Right lobe of liver (tissue), 6 donors: ENCODE data around the gene AIFM2. TPM values are rescaled to one million over a fixed set of nuclear protein-coding genes. Genes with fewer than 3 reads are reported as not detected.
A peak's percentile ranks its signal among the peaks of the same experiment; 100 is the strongest.

Source experiments
- ATAC-seq, 4 donors: fragments of 200-7000 bp; cut with Tn5 transposase; one replicate each; pipeline ENCODE4 v1.9.1; 2020; ENCODE audit warnings: mild to moderate bottlenecking in 4 of 4, moderate library complexity in 4 of 4
- DNase-seq, 3 donors: peaks; one replicate each; pipeline ENCODE4 v3.0.0-alpha.2; 2020
- H3K27ac ChIP-seq, 3 donors: fragments of 200-600 bp; one replicate each; pipeline ENCODE4 v1.8.0; 2022
- H3K27me3 ChIP-seq, 2 donors: fragments of 200-600 bp; one replicate each; pipeline ENCODE4 v1.8.0; 2022
- H3K36me3 ChIP-seq, 4 donors: fragments of 200-600 bp; sonication (generic) in 1 of 4; one replicate each; pipeline versions ENCODE4 v1.5.1 to v1.8.0; 2017 to 2022; ENCODE audit warnings: control low read depth in 1 of 4
- H3K4me1 ChIP-seq, 4 donors: fragments of 200-600 bp; sonication (generic) in 1 of 4; one replicate each; pipeline versions ENCODE4 v1.5.1 to v1.8.0; 2017 to 2022; ENCODE audit warnings: control low read depth in 1 of 4
- H3K4me3 ChIP-seq, 3 donors: fragments of 200-600 bp; one replicate each; pipeline ENCODE4 v1.8.0; 2022
- H3K9me3 ChIP-seq, 4 donors: fragments of 200-600 bp; sonication (generic) in 1 of 4; one replicate each; pipeline versions ENCODE4 v1.5.1 to v1.8.0; 2017 to 2022; ENCODE audit warnings: control low read depth in 1 of 4
- POLR2A ChIP-seq: fragments of 450-650 bp; IDR thresholded peaks from one replicate; pipeline ENCODE4 v1.6.1; 2017; ENCODE audit warnings: antibody characterized with exemption, mild to moderate bottlenecking
- WGBS: methylation state at CpG from one replicate; pipeline ENCODE4 v1.1.6; 2018; ENCODE audit warnings: low coverage, low lambda C conversion rate; ENCODE audit not compliant: insufficient coverage; ENCODE audit errors: missing lambda C conversion rate; 5-methylcytosine and 5-hydroxymethylcytosine counted together
- intact Hi-C, 2 donors: fragments of 100-400 bp; cut with DNase I; formaldehyde crosslinking; loops; one replicate each; pipeline versions ENCODE4 v1.11.2 to v1.14.1; 2022
- total RNA-seq, 6 experiments: library from RNA; depleted of rRNA in 2 of 6; stranded (reverse); fragments of >200 nt in 2 of 6; fragmentation: NEBNext Ultra II Directional in 3 of 6; extraction: Animal tissue kit (Norgen Biotek cat#: 25700) in 3 of 6; gene quantifications; one replicate each; pipeline versions ENCODE4 v1.1.0 to v1.2.4, GENCODE V29; 2016 to 2023
- TF ChIP-seq, protein P1 (sequence below), 4 donors: fragments of 200-600 bp in 3 of 4; fragments of 450-650 bp in 1 of 4; IDR thresholded peaks; one replicate each; pipeline versions ENCODE4 v1.5.1 to v1.8.0; 2016 to 2022; ENCODE audit warnings: antibody characterized with exemption in 4 of 4, mild to moderate bottlenecking in 2 of 4
- donor health status: DM: no; HTN: yes; CAD: no.
- donor health status: DM: no; HTN: no; CAD: no.
- donor health status: DM: no; HTN: no; CAD: no.
- donor health status: DM: no; HTN: yes; CAD: no.
- donor health status: DM: no; HTN: yes; CAD: no.

AIFM2 gene
- total RNA-seq, 6 experiments from 2014 or later = 11.4 to 23.3 (median 18.2) TPM

DNA sequence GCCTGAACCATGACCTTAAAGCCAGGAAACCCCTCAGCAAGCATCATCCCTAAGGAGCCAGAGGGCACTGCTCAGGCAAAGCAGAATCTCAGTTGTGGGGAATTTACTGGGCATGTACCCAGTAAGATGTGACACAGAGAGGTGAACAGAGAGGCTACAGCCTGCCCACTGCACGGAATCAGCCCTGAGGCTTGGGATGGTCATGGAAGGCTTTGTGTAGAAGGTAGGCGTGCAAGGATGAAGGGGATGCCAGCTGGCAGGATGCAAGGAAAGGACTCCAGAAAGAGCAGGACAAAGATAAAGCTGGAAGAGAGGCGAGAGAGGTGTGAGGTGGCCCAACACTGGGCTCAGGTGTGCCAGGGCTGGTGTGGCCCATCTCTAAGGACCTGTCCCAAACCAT lies 2.4 kb upstream of the AIFM2 start:
- 81% methylated on average over 3 of the region's 3 CpGs for WGBS
- Histone ChIP-seq H3K4me1 (peaks cover 0 to 26% (median 0%) of the 10 kb centered on the region in 4 donors), H3K27me3 (no peaks in the 10 kb centered on the region), H3K27ac (no peak overlapping the region), H3K36me3 (peaks cover 0 to 5% (median 0%) of the 10 kb centered on the region in 4 donors), H3K4me3 (no peak overlapping the region), H3K9me3 (no peaks in the 10 kb centered on the region)
- intact Hi-C loops = no loop called here
- peak in 1 of 3 donors; percentile 17 for DNase-seq
- ATAC-seq = no peak
- TF ChIP-seq, protein P1, sequence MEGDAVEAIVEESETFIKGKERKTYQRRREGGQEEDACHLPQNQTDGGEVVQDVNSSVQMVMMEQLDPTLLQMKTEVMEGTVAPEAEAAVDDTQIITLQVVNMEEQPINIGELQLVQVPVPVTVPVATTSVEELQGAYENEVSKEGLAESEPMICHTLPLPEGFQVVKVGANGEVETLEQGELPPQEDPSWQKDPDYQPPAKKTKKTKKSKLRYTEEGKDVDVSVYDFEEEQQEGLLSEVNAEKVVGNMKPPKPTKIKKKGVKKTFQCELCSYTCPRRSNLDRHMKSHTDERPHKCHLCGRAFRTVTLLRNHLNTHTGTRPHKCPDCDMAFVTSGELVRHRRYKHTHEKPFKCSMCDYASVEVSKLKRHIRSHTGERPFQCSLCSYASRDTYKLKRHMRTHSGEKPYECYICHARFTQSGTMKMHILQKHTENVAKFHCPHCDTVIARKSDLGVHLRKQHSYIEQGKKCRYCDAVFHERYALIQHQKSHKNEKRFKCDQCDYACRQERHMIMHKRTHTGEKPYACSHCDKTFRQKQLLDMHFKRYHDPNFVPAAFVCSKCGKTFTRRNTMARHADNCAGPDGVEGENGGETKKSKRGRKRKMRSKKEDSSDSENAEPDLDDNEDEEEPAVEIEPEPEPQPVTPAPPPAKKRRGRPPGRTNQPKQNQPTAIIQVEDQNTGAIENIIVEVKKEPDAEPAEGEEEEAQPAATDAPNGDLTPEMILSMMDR (IDR thresholded peaks at IDR 0.05) = no peak
- TF ChIP-seq POLR2A = no peak

DNA sequence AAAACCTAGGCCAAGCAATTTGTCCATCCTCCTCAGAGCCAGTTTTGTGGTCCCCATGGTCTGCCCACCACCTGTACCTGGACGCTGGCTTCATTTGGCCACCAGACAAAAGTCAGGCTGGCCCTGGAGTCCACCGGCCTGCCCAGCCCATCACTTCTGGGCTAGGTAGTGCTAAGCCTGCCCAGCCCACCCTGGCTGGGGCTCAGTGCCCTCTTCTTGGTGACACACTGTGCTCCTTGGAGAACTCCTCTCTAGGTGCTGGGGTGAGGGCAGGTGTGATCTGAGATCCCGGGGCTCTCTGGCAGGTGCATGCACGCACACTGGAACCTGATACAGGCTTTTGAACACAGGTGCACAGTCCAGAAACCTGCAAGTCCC lies 1.1 kb downstream of the AIFM2 start:
- DNase-seq (no peak), ATAC-seq (peak in 2 of 4 donors; percentile 2 to 5)
- no peaks in the 10 kb centered on the region for H3K27me3 ChIP-seq
- TF ChIP-seq, protein P1 (IDR thresholded peaks at IDR 0.05) = no peak
- TF ChIP-seq POLR2A = no peak
- peak overlapping the region in 1 of 3 donors; percentile 84 for H3K27ac ChIP-seq
- no peaks in the 10 kb centered on the region for H3K9me3 ChIP-seq
- H3K4me1 ChIP-seq = peaks cover 0 to 28% (median 0%) of the 10 kb centered on the region in 4 donors
- no CpG with 5 or more reads among the region's 4 CpGs for WGBS
- H3K36me3 ChIP-seq = peaks cover 0 to 8% (median 0%) of the 10 kb centered on the region in 4 donors
- H3K4me3 ChIP-seq = peak overlapping the region; percentile 62 to 86 (median 64)
- intact Hi-C loops = no loop called here

DNA sequence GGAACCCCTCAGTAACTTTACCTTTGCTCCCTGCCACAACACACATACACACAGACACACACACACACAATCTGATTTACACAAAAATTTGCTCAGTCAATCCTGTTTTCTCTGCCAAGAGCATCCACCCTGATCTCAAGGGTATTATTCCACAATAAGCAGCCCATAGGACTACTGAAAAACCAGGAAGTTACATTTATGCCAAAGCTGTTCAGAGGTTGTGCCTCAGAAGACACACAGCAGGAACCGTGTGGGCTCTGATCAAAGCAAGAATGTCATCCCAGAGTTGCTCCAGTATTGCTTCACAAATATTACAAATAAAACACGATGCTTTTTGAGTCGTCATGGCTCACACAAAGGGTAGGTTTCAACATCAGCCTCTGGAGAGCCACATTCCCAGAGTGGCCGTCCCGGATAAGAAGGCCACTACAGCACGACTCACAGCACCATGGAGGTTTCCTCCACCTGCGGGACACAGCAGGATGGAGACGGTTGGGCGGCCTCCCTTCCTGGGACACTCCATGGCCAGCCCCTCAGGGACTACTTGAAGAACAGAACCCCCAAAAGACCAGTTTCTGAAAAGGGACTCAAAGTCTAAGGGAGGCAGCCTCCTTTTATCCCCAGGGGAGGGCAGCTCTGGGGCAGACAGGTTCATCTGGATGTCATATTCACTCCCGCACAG lies 1.6 kb downstream of the AIFM2 start:
- no peaks in the 10 kb centered on the region for H3K27me3 ChIP-seq
- peak in 3 of 4 donors; percentile 30 to 38 (median 35) for ATAC-seq
- WGBS = 47% methylated on average over 6 of the region's 10 CpGs

DNA sequence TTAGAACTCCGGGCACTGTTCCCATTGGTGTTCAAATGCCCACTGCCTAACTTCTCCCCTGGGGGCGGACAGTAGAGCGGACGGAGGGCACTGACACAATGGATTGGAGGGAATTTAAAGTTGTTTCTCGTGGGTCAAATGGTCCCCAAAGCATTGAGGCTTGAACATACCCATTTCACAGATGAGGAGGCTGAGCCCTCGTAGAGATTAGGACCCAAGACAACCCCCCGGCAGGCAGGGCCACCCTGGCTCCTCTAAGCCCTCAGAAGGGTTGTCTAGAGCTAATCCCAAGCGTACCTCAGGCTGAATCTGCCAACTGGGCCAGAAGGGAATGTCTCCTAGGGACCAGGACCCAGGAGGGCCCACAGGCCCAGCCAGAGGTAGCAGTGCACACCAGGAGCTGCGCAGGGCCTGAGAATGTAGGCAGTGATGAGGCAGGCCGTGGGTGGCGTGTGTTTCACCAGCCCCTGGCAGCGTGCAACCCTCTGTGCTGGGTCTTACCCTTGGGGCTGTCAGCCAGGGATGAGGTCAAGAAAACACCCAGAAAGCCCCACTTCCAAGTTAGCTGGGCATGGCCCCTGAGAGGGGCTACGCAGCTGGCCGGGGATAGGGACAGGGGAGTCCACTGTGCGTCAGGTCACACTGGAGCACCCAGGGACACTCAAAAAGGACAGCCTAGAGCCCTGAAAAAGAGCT lies 5.8 kb downstream of the AIFM2 start:
- H3K36me3 ChIP-seq = peaks cover 0 to 20% (median 6%) of the 10 kb centered on the region in 4 donors
- TF ChIP-seq POLR2A = no peak
- TF ChIP-seq, protein P1 (IDR thresholded peaks at IDR 0.05) = no peak
- H3K4me3 ChIP-seq = no peak overlapping the region
- 97% methylated on average over 6 of the region's 15 CpGs for WGBS
- no peak for ATAC-seq
- H3K27me3 ChIP-seq = no peaks in the 10 kb centered on the region
- no peak for DNase-seq
- no peak overlapping the region for H3K27ac ChIP-seq
- intact Hi-C loops = no loop called here
- no peaks in the 10 kb centered on the region for H3K9me3 ChIP-seq
- peaks cover 0 to 20% (median 0%) of the 10 kb centered on the region in 4 donors for H3K4me1 ChIP-seq

More for the DNA sequence above, 1.6 kb downstream of the AIFM2 start:
- TF ChIP-seq POLR2A = peak; percentile 45
- TF ChIP-seq, protein P1 (IDR thresholded peaks at IDR 0.05) = no peak
- Histone ChIP-seq H3K36me3 (peaks cover 0 to 8% (median 0%) of the 10 kb centered on the region in 4 donors), H3K4me1 (peaks cover 0 to 28% (median 0%) of the 10 kb centered on the region in 4 donors), H3K27ac (peak overlapping the region in 1 of 3 donors; percentile 84), H3K4me3 (peak overlapping the region; percentile 62 to 86 (median 64)), H3K9me3 (no peaks in the 10 kb centered on the region)
- no peak for DNase-seq
- intact Hi-C loops = no loop called here
